Measurements from ENCODE around the gene FAR1. TPM values are rescaled to one million over a fixed set of nuclear protein-coding genes. Genes with fewer than 3 reads are reported as not detected.
"Not testable (repeated sequence)": the region's sequence is repeated elsewhere in the genome, so short reads cannot be mapped to it uniquely, and the experiment has no call there.

Gene FAR1
- total RNA-seq, 2 donors from 2014 or later: 33.7 to 44.5 TPM

GRCh38 chr11:13651515-13651914 lies 17.0 kb upstream of the FAR1 start:
- not testable (repeated sequence) for DNase-seq; ATAC-seq; H3K4me3 Mint-ChIP-seq; H3K9me3 ChIP-seq (ENCODE audit: control insufficient read depth, low read length, poor library complexity, severe bottlenecking); H3K27ac Mint-ChIP-seq; H3K36me3 Mint-ChIP-seq (ENCODE audit: low read depth); H3K4me1 Mint-ChIP-seq
- peaks cover 21% of the 10 kb centered on the region for H3K27me3 Mint-ChIP-seq

- no peak for ATAC-seq
- Mint-ChIP-seq H3K36me3 (ENCODE audit: low read depth) (peaks cover 3% of the 10 kb centered on the region), H3K27me3 (peaks cover 18% of the 10 kb centered on the region), H3K27ac (no peak overlapping the region), H3K4me3 (no peak overlapping the region), H3K4me1 (no peaks in the 10 kb centered on the region)
- no peak for DNase-seq
- peaks cover 3% of the 10 kb centered on the region for H3K9me3 ChIP-seq (ENCODE audit: control insufficient read depth, low read length, poor library complexity, severe bottlenecking)
These were observed 7.3 kb upstream of the FAR1 start for GRCh38 chr11:13661074-13661623.

- H3K9me3 ChIP-seq (ENCODE audit: control insufficient read depth, low read length, poor library complexity, severe bottlenecking): peaks cover 3% of the 10 kb centered on the region
- Mint-ChIP-seq H3K4me3 (no peak overlapping the region), H3K27me3 (peaks cover 18% of the 10 kb centered on the region), H3K36me3 (ENCODE audit: low read depth) (peaks cover 6% of the 10 kb centered on the region), H3K27ac (no peak overlapping the region), H3K4me1 (peaks cover 4% of the 10 kb centered on the region)
- ATAC-seq (no peak), DNase-seq (no peak)
These were observed 4.8 kb upstream of the FAR1 start for GRCh38 chr11:13663631-13664071.

- Mint-ChIP-seq H3K36me3 (ENCODE audit: low read depth) (peaks cover 10% of the 10 kb centered on the region), H3K27ac (no peak overlapping the region), H3K27me3 (peaks cover 18% of the 10 kb centered on the region), H3K4me1 (peaks cover 9% of the 10 kb centered on the region), H3K4me3 (no peak overlapping the region)
- no peak for ATAC-seq
- peaks cover 3% of the 10 kb centered on the region for H3K9me3 ChIP-seq (ENCODE audit: control insufficient read depth, low read length, poor library complexity, severe bottlenecking)
- DNase-seq: no peak
These were observed 4.1 kb upstream of the FAR1 start for GRCh38 chr11:13664351-13664750.

- no peak for ATAC-seq
- Mint-ChIP-seq H3K4me1 (peaks cover 25% of the 10 kb centered on the region), H3K4me3 (no peak overlapping the region), H3K27ac (no peak overlapping the region), H3K36me3 (ENCODE audit: low read depth) (peaks cover 13% of the 10 kb centered on the region), H3K27me3 (peaks cover 18% of the 10 kb centered on the region)
- no peaks in the 10 kb centered on the region for H3K9me3 ChIP-seq (ENCODE audit: control insufficient read depth, low read length, poor library complexity, severe bottlenecking)
- DNase-seq: no peak
These were observed 1.8 kb upstream of the FAR1 start for GRCh38 chr11:13666708-13667107.

- ATAC-seq (no peak), DNase-seq (no peak)
- H3K9me3 ChIP-seq (ENCODE audit: control insufficient read depth, low read length, poor library complexity, severe bottlenecking): no peaks in the 10 kb centered on the region
- H3K27me3 Mint-ChIP-seq: peaks cover 18% of the 10 kb centered on the region
- H3K36me3 Mint-ChIP-seq (ENCODE audit: low read depth): peaks cover 16% of the 10 kb centered on the region
- H3K27ac Mint-ChIP-seq: no peak overlapping the region
- H3K4me1 Mint-ChIP-seq: peaks cover 28% of the 10 kb centered on the region
- peak overlapping the region; percentile 68 for H3K4me3 Mint-ChIP-seq
These were observed 1.2 kb upstream of the FAR1 start for GRCh38 chr11:13667245-13667644.

GRCh38 chr11:13667795-13668101 lies 720 bp upstream of the FAR1 start:
- no peak for ATAC-seq
- peak overlapping the region; percentile 68 for H3K4me3 Mint-ChIP-seq
- no peaks in the 10 kb centered on the region for H3K9me3 ChIP-seq (ENCODE audit: control insufficient read depth, low read length, poor library complexity, severe bottlenecking)
- no peak for DNase-seq
- H3K27me3 Mint-ChIP-seq: peaks cover 12% of the 10 kb centered on the region
- peak overlapping the region; percentile 95 for H3K27ac Mint-ChIP-seq
- peaks cover 32% of the 10 kb centered on the region for H3K4me1 Mint-ChIP-seq
- peaks cover 13% of the 10 kb centered on the region for H3K36me3 Mint-ChIP-seq (ENCODE audit: low read depth)

- peak overlapping the region; percentile 95 for H3K27ac Mint-ChIP-seq
- H3K4me3 Mint-ChIP-seq: peak overlapping the region; percentile 100
- H3K36me3 Mint-ChIP-seq (ENCODE audit: low read depth): peaks cover 13% of the 10 kb centered on the region
- peaks cover 8% of the 10 kb centered on the region for H3K27me3 Mint-ChIP-seq
- no peaks in the 10 kb centered on the region for H3K9me3 ChIP-seq (ENCODE audit: control insufficient read depth, low read length, poor library complexity, severe bottlenecking)
- DNase-seq (peak in 1 of 3 donors; percentile 39), ATAC-seq (peak; percentile 18)
- H3K4me1 Mint-ChIP-seq: peaks cover 35% of the 10 kb centered on the region
These were observed 571 bp downstream of the FAR1 start for GRCh38 chr11:13668957-13669521.

GRCh38 chr11:13669544-13670488 lies 1.3 kb downstream of the FAR1 start:
- no peaks in the 10 kb centered on the region for H3K9me3 ChIP-seq (ENCODE audit: control insufficient read depth, low read length, poor library complexity, severe bottlenecking)
- Mint-ChIP-seq H3K27me3 (peaks cover 4% of the 10 kb centered on the region), H3K36me3 (ENCODE audit: low read depth) (peaks cover 13% of the 10 kb centered on the region), H3K4me1 (peaks cover 39% of the 10 kb centered on the region), H3K27ac (peak overlapping the region; percentile 95), H3K4me3 (peak overlapping the region; percentile 100)
- ATAC-seq (no peak), DNase-seq (no peak)

- peaks cover 13% of the 10 kb centered on the region for H3K36me3 Mint-ChIP-seq (ENCODE audit: low read depth)
- no peak overlapping the region for H3K4me3 Mint-ChIP-seq
These were observed 4.2 kb downstream of the FAR1 start for GRCh38 chr11:13672576-13673210.

GRCh38 chr11:13674799-13675509 lies 6.5 kb downstream of the FAR1 start:
- Mint-ChIP-seq H3K36me3 (ENCODE audit: low read depth) (peaks cover 6% of the 10 kb centered on the region), H3K27ac (peak overlapping the region; percentile 74), H3K27me3 (no peaks in the 10 kb centered on the region), H3K4me1 (peaks cover 38% of the 10 kb centered on the region), H3K4me3 (no peak overlapping the region)
- DNase-seq (no peak), ATAC-seq (no peak)
- no peaks in the 10 kb centered on the region for H3K9me3 ChIP-seq (ENCODE audit: control insufficient read depth, low read length, poor library complexity, severe bottlenecking)

More at GRCh38 chr11:13672576-13673210, 4.2 kb downstream of the FAR1 start:
- peaks cover 43% of the 10 kb centered on the region for H3K4me1 Mint-ChIP-seq
- no peak overlapping the region for H3K27ac Mint-ChIP-seq
- ATAC-seq (no peak), DNase-seq (no peak)
- no peaks in the 10 kb centered on the region for H3K27me3 Mint-ChIP-seq
- no peaks in the 10 kb centered on the region for H3K9me3 ChIP-seq (ENCODE audit: control insufficient read depth, low read length, poor library complexity, severe bottlenecking)

- Mint-ChIP-seq H3K27me3 (no peaks in the 10 kb centered on the region), H3K36me3 (ENCODE audit: low read depth) (peaks cover 5% of the 10 kb centered on the region), H3K4me3 (no peak overlapping the region), H3K4me1 (peaks cover 38% of the 10 kb centered on the region), H3K27ac (no peak overlapping the region)
- DNase-seq: no peak
- no peaks in the 10 kb centered on the region for H3K9me3 ChIP-seq (ENCODE audit: control insufficient read depth, low read length, poor library complexity, severe bottlenecking)
- no peak for ATAC-seq
These were observed 8.1 kb downstream of the FAR1 start for GRCh38 chr11:13676576-13676975.

GRCh38 chr11:13679768-13680167 lies 11.3 kb downstream of the FAR1 start:
- Mint-ChIP-seq H3K4me1 (peaks cover 22% of the 10 kb centered on the region), H3K36me3 (ENCODE audit: low read depth) (no peaks in the 10 kb centered on the region), H3K4me3 (no peak overlapping the region), H3K27ac (no peak overlapping the region), H3K27me3 (no peaks in the 10 kb centered on the region)
- no peak for ATAC-seq
- H3K9me3 ChIP-seq (ENCODE audit: control insufficient read depth, low read length, poor library complexity, severe bottlenecking): no peaks in the 10 kb centered on the region
- DNase-seq: no peak

Data from T-helper 17 cell (primary cell).